Glutamatergic neuron (in vitro differentiated cells): ENCODE results near the gene CCDC91. TPM values are rescaled to one million over a fixed set of nuclear protein-coding genes. Genes with fewer than 3 reads are reported as not detected.

Experiments used
- DNase-seq: peaks from one replicate; pipeline ENCODE4 v3.0.0; 2022
- H3K27ac Mint-ChIP-seq: one replicate; pipeline ENCODE4 v1.8.0; 2020; ENCODE audit warnings: mild to moderate bottlenecking, mixed read lengths, inconsistent platforms; ENCODE audit not compliant: unreplicated experiment
- H3K27me3 Mint-ChIP-seq: one replicate; pipeline ENCODE4 v1.8.0; 2020; ENCODE audit warnings: mild to moderate bottlenecking, moderate library complexity, mixed read lengths, inconsistent platforms; ENCODE audit not compliant: unreplicated experiment
- H3K36me3 Mint-ChIP-seq: one replicate; pipeline ENCODE4 v1.8.0; 2020; ENCODE audit warnings: mild to moderate bottlenecking, mixed read lengths, inconsistent platforms; ENCODE audit not compliant: unreplicated experiment
- H3K4me1 Mint-ChIP-seq: one replicate; pipeline ENCODE4 v1.8.0; 2020; ENCODE audit warnings: mild to moderate bottlenecking, low read depth, mixed read lengths, inconsistent platforms; ENCODE audit not compliant: unreplicated experiment
- H3K4me3 Mint-ChIP-seq: one replicate; pipeline ENCODE4 v1.8.0; 2020; ENCODE audit warnings: mild to moderate bottlenecking, mixed read lengths, inconsistent platforms; ENCODE audit not compliant: unreplicated experiment
- H3K9me3 Mint-ChIP-seq: one replicate; pipeline ENCODE4 v1.8.0; 2020; ENCODE audit warnings: mild to moderate bottlenecking, moderate library complexity, mixed read lengths, inconsistent platforms; ENCODE audit not compliant: unreplicated experiment
- CTCF ChIP-seq: fragments of 200-600 bp; sonication (generic); IDR thresholded peaks from one replicate; pipeline ENCODE4 v1.5.0; 2021; ENCODE audit not compliant: partially characterized antibody, unreplicated experiment
- total RNA-seq: library from RNA; stranded (reverse); fragmentation: NEBNext Ultra II Directional; extraction: Animal tissue kit (Norgen Biotek cat#: 25700); gene quantifications from one replicate; pipeline ENCODE4 v1.2.1, GENCODE V29; 2021; ENCODE audit not compliant: unreplicated experiment

CCDC91 gene
- total RNA-seq, 1 donor from 2014 or later: 37.3 TPM

- Mint-ChIP-seq H3K27me3 (peaks cover 4% of the 10 kb centered on the region), H3K27ac (peak overlapping the region; percentile 92), H3K9me3 (no peaks in the 10 kb centered on the region), H3K4me1 (peaks cover 18% of the 10 kb centered on the region), H3K36me3 (no peaks in the 10 kb centered on the region), H3K4me3 (no peak overlapping the region)
- no peak for DNase-seq
- no peak for TF ChIP-seq CTCF
Observed at GRCh38 chr12:28340261-28341045, 150.2 kb downstream of the CCDC91 start.

GRCh38 chr12:28343713-28344112 is 153.5 kb downstream of the CCDC91 start:
- peaks cover 4% of the 10 kb centered on the region for H3K27me3 Mint-ChIP-seq
- H3K4me3 Mint-ChIP-seq: no peak overlapping the region
- H3K4me1 Mint-ChIP-seq: peaks cover 15% of the 10 kb centered on the region
- no peak for TF ChIP-seq CTCF
- H3K36me3 Mint-ChIP-seq: no peaks in the 10 kb centered on the region
- no peaks in the 10 kb centered on the region for H3K9me3 Mint-ChIP-seq
- no peak for DNase-seq
- no peak overlapping the region for H3K27ac Mint-ChIP-seq

- Mint-ChIP-seq H3K4me1 (peaks cover 1% of the 10 kb centered on the region), H3K9me3 (no peaks in the 10 kb centered on the region), H3K27ac (no peak overlapping the region), H3K27me3 (no peaks in the 10 kb centered on the region), H3K36me3 (no peaks in the 10 kb centered on the region), H3K4me3 (no peak overlapping the region)
- no peak for DNase-seq
- no peak for TF ChIP-seq CTCF
Observed at GRCh38 chr12:28346567-28346966, 156.3 kb downstream of the CCDC91 start.

- Mint-ChIP-seq H3K4me1 (peaks cover 1% of the 10 kb centered on the region), H3K27me3 (no peaks in the 10 kb centered on the region), H3K36me3 (peaks cover 14% of the 10 kb centered on the region), H3K4me3 (no peak overlapping the region), H3K27ac (no peak overlapping the region), H3K9me3 (peaks cover 4% of the 10 kb centered on the region)
- DNase-seq: no peak
- TF ChIP-seq CTCF: no peak
Observed at GRCh38 chr12:28349196-28349595, 158.9 kb downstream of the CCDC91 start.

GRCh38 chr12:28350502-28350901 is 160.2 kb downstream of the CCDC91 start:
- H3K27ac Mint-ChIP-seq: no peak overlapping the region
- DNase-seq: no peak
- no peaks in the 10 kb centered on the region for H3K27me3 Mint-ChIP-seq
- H3K9me3 Mint-ChIP-seq: peaks cover 4% of the 10 kb centered on the region
- no peak overlapping the region for H3K4me3 Mint-ChIP-seq
- H3K36me3 Mint-ChIP-seq: peaks cover 15% of the 10 kb centered on the region
- H3K4me1 Mint-ChIP-seq: peaks cover 1% of the 10 kb centered on the region
- no peak for TF ChIP-seq CTCF
